HepG2 (cell line): Measurements from ENCODE around the gene ATP6V0A1. TPM values are rescaled to one million over a fixed set of nuclear protein-coding genes. Genes with fewer than 3 reads are reported as not detected.

Experiments
- HES4 ChIP-seq: sonication (generic); formaldehyde crosslinking; IDR thresholded peaks from 2 replicates; pipeline ENCODE4 v1.9.0; 2021; ENCODE audit warnings: mild to moderate bottlenecking, missing genetic modification reagents, borderline replicate concordance
- MAFG ChIP-seq: sonication (generic); formaldehyde crosslinking; IDR thresholded peaks from 2 replicates; pipeline ENCODE4 v1.5.1; 2020; ENCODE audit warnings: mild to moderate bottlenecking, missing genetic modification reagents
- REPIN1 ChIP-seq: sonication (generic); formaldehyde crosslinking; IDR thresholded peaks from 2 replicates; pipeline ENCODE4 v1.8.0; 2022; ENCODE audit warnings: missing genetic modification reagents, low read depth, mild to moderate bottlenecking, borderline replicate concordance
- TIGD3 ChIP-seq: sonication (generic); formaldehyde crosslinking; IDR thresholded peaks from 2 replicates; pipeline ENCODE4 v1.5.1; 2020; ENCODE audit warnings: mild to moderate bottlenecking, missing genetic modification reagents, borderline replicate concordance
- ZBTB21 ChIP-seq: sonication (generic); formaldehyde crosslinking; IDR thresholded peaks from 2 replicates; pipeline ENCODE4 v1.4.0; 2020; ENCODE audit warnings: missing genetic modification reagents
- ZBTB49 ChIP-seq: sonication (generic); formaldehyde crosslinking; IDR thresholded peaks from 2 replicates; pipeline ENCODE4 v1.4.0; 2020; ENCODE audit warnings: missing genetic modification reagents, borderline replicate concordance
- ZNF256 ChIP-seq: sonication (generic); formaldehyde crosslinking; conservative IDR thresholded peaks from 2 replicates; pipeline ENCODE4 v1.4.0; 2020; ENCODE audit warnings: missing genetic modification reagents
- ZNF407 ChIP-seq: sonication (generic); formaldehyde crosslinking; IDR thresholded peaks from one replicate; pipeline ENCODE4 v1.5.1; 2020; ENCODE audit warnings: mild to moderate bottlenecking, missing genetic modification reagents; ENCODE audit errors: not compliant biosample characterization
- ZNF550 ChIP-seq: sonication (generic); formaldehyde crosslinking; IDR thresholded peaks from 2 replicates; pipeline ENCODE4 v1.4.0; 2020; ENCODE audit warnings: mild to moderate bottlenecking, missing genetic modification reagents, borderline replicate concordance
- ZNF609 ChIP-seq: sonication (generic); formaldehyde crosslinking; IDR thresholded peaks from 2 replicates; pipeline ENCODE4 v1.4.0; 2020; ENCODE audit warnings: mild to moderate bottlenecking, missing genetic modification reagents, borderline replicate concordance
- polyA plus RNA-seq, 8 experiments: library from polyadenylated mRNA; depleted of rRNA in 3 of 8; stranded (reverse) in 7 of 8; unstranded in 1 of 8; fragments of >200 nt; fragmentation: Illumina TruSeq in 4 of 8; extraction: Trizol in 4 of 8; gene quantifications; 2 replicates each; pipeline versions ENCODE4 v1.2.1 to v1.2.3, GENCODE V29; 2011 to 2016; ENCODE audit warnings: low read depth in 4 of 8, missing spikeins in 1 of 8, mixed read lengths in 1 of 8; ENCODE audit not compliant: insufficient read depth in 1 of 8
- total RNA-seq, 5 experiments: library from RNA; depleted of rRNA; stranded (reverse); fragments of >200 nt; fragmentation: Illumina TruSeq; extraction: Trizol; gene quantifications; 2 replicates each; pipeline ENCODE4 v1.2.3, GENCODE V29; 2016; ENCODE audit warnings: low read depth in 1 of 5

Gene ATP6V0A1
- total and polyA plus RNA-seq, 2 of the 13 experiments (the other 11 are each of a cell fraction or from before 2014, with no cell fraction given), result 27.9 to 54.1 TPM

- no peak; the same call in 1 of the 2 replicates for TF ChIP-seq TIGD3 (CRISPR knock-in tag)
- peak; percentile 77 for TF ChIP-seq ZBTB21 (CRISPR knock-in tag)
- TF ChIP-seq MAFG (CRISPR knock-in tag), result no peak
- peak; percentile 67; the same call in 1 of the 2 replicates for TF ChIP-seq REPIN1 (CRISPR knock-in tag)
- TF ChIP-seq ZBTB49 (CRISPR knock-in tag), result no peak
- TF ChIP-seq ZNF550 (CRISPR knock-in tag), result no peak
- TF ChIP-seq HES4 (CRISPR knock-in tag), result 0 out of 2 replicates have a peak, but pooled peaks have one; percentile 62
- TF ChIP-seq ZNF609, result peak; percentile 73
- no peak for TF ChIP-seq ZNF256 (CRISPR knock-in tag)
- peak; percentile 42 for TF ChIP-seq ZNF407 (CRISPR knock-in tag)
Observed at GRCh38 chr17:42458497-42459255, at the start of gene ATP6V0A1 (continued).
